Fibroblast of lung (primary cell): Measurements from ENCODE around the gene ZNF436. TPM values are rescaled to one million over a fixed set of nuclear protein-coding genes. Genes with fewer than 3 reads are reported as not detected.

ENCODE experiments used
- DNase-seq, 2 donors: peaks; one replicate each; pipeline versions ENCODE4 v3.0.0 to v3.0.0-alpha.2; 2010; ENCODE audit warnings: low read depth in 2 of 2
- H2AFZ ChIP-seq: 2 replicates; pipeline ENCODE4 v1.5.1; 2012; ENCODE audit warnings: low read length, control low read depth, inconsistent platforms
- H3K27ac ChIP-seq: 2 replicates; pipeline ENCODE4 v1.5.1; 2011; ENCODE audit warnings: low read length, control low read depth; ENCODE audit not compliant: insufficient read depth
- H3K27me3 ChIP-seq: 2 replicates; pipeline ENCODE4 v1.5.1; 2011; ENCODE audit warnings: mild to moderate bottlenecking, low read length; ENCODE audit not compliant: control insufficient read depth, insufficient read depth
- H3K36me3 ChIP-seq: 2 replicates; pipeline ENCODE4 v1.5.1; 2011; ENCODE audit warnings: low read length; ENCODE audit not compliant: control insufficient read depth, insufficient read depth
- H3K4me1 ChIP-seq: 2 replicates; pipeline ENCODE4 v1.5.1; 2011; ENCODE audit warnings: low read length; ENCODE audit not compliant: control insufficient read depth, insufficient read depth; ENCODE audit errors: extremely low read depth
- H3K4me2 ChIP-seq: 2 replicates; pipeline ENCODE4 v1.5.1; 2011; ENCODE audit warnings: low read length, control low read depth; ENCODE audit not compliant: insufficient read depth; ENCODE audit errors: extremely low read depth
- H3K4me3 ChIP-seq, 4 experiments: fragments of 200-600 bp in 1 of 4; sonication (generic) in 1 of 4; replicated peaks in 1 of 4; 2 replicates each; pipeline ENCODE4 v1.5.1; 2011 to 2016; ENCODE audit warnings: low read length in 4 of 4, low read depth in 3 of 4, mild to moderate bottlenecking in 3 of 4, control low read depth in 2 of 4, inconsistent platforms in 1 of 4, mixed read lengths in 1 of 4; ENCODE audit not compliant: insufficient read depth in 1 of 4; ENCODE audit errors: control extremely low read depth in 1 of 4
- H3K79me2 ChIP-seq: 2 replicates; pipeline ENCODE4 v1.5.1; 2012; ENCODE audit warnings: mild to moderate bottlenecking, low read length, inconsistent platforms; ENCODE audit not compliant: control insufficient read depth, insufficient read depth
- H3K9ac ChIP-seq: 2 replicates; pipeline ENCODE4 v1.5.1; 2011; ENCODE audit warnings: mild to moderate bottlenecking, low read length, control low read depth; ENCODE audit not compliant: insufficient read depth
- H3K9me3 ChIP-seq: 2 replicates; pipeline ENCODE4 v1.5.1; 2012; ENCODE audit warnings: low read depth, low read length; ENCODE audit not compliant: control insufficient read depth, insufficient read depth
- H4K20me1 ChIP-seq: 2 replicates; pipeline ENCODE4 v1.5.1; 2011; ENCODE audit warnings: low read length; ENCODE audit not compliant: control insufficient read depth, insufficient read depth; ENCODE audit errors: extremely low read depth
- EZH2 ChIP-seq: IDR thresholded peaks from 2 replicates; pipeline ENCODE4 v1.5.1; 2012; ENCODE audit warnings: low read length, control low read depth, mild to moderate bottlenecking; ENCODE audit errors: missing control alignments
- polyA plus RNA-seq, 2 donors: library from polyadenylated mRNA; depleted of rRNA in 1 of 2; stranded (reverse) in 1 of 2; unstranded in 1 of 2; fragments of >200 nt; gene quantifications; 2 replicates each; pipeline ENCODE4 v1.2.1, GENCODE V29; 2011 to 2012; ENCODE audit warnings: missing spikeins in 1 of 2
- total RNA-seq: library from RNA; depleted of rRNA; stranded (reverse); fragments of >200 nt; gene quantifications from 2 replicates; pipeline ENCODE4 v1.2.1, GENCODE V29; 2014
- TF ChIP-seq, protein P1 (sequence below), 2 donors: IDR thresholded peaks in 1 of 2; conservative IDR thresholded peaks in 1 of 2; 1 replicate in 1 of 2; 2 replicates in 1 of 2; pipeline ENCODE4 v1.5.1; 2011 to 2012; ENCODE audit warnings: low read length in 2 of 2, control low read depth in 1 of 2, inconsistent platforms in 1 of 2, low read depth in 1 of 2, mild to moderate bottlenecking in 1 of 2

ZNF436 gene
- total and polyA plus RNA-seq, 2 donors (not counting 1 experiment from before 2014, with no cell fraction given): 11.9 to 31.5 TPM

DNA sequence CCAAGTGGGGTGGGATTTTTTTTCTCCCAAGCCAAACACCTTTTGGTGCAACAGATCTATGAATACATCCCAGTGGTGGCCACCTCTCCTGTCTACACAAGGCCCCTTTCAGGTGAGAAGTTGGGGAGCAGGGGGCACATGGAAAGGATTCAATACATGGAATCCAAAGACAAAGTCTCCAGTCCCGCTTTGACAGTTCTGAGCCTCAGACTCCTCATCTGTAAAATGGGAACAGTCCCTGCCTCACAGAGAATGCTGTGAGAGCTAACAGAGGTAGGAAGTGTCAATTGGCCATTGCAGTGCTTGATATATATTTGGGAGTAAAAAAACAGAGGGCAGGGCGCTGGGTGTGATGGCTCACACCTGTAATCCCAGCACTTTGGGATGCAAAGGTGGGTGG is 26.7 kb upstream of the ZNF436 start:
- H3K79me2 ChIP-seq: no peaks in the 10 kb centered on the region
- no peak overlapping the region for H2AFZ ChIP-seq
- H4K20me1 ChIP-seq: no peaks in the 10 kb centered on the region
- no peak overlapping the region for H3K4me2 ChIP-seq
- H3K27ac ChIP-seq: no peak overlapping the region
- no peaks in the 10 kb centered on the region for H3K9me3 ChIP-seq
- DNase-seq: no peak
- TF ChIP-seq EZH2: no peak
- TF ChIP-seq, protein P1, sequence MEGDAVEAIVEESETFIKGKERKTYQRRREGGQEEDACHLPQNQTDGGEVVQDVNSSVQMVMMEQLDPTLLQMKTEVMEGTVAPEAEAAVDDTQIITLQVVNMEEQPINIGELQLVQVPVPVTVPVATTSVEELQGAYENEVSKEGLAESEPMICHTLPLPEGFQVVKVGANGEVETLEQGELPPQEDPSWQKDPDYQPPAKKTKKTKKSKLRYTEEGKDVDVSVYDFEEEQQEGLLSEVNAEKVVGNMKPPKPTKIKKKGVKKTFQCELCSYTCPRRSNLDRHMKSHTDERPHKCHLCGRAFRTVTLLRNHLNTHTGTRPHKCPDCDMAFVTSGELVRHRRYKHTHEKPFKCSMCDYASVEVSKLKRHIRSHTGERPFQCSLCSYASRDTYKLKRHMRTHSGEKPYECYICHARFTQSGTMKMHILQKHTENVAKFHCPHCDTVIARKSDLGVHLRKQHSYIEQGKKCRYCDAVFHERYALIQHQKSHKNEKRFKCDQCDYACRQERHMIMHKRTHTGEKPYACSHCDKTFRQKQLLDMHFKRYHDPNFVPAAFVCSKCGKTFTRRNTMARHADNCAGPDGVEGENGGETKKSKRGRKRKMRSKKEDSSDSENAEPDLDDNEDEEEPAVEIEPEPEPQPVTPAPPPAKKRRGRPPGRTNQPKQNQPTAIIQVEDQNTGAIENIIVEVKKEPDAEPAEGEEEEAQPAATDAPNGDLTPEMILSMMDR (conservative IDR thresholded peaks at IDR 0.05 in 1 of 2, IDR thresholded peaks at IDR 0.05 in 1 of 2; ENCODE audit: low read depth in 1 of 2, low read length in 2 of 2): no peak
- no peak overlapping the region for H3K4me3 ChIP-seq
- peaks cover 17% of the 10 kb centered on the region for H3K4me1 ChIP-seq
- H3K27me3 ChIP-seq: no peaks in the 10 kb centered on the region
- no peaks in the 10 kb centered on the region for H3K36me3 ChIP-seq
- no peak overlapping the region for H3K9ac ChIP-seq

DNA sequence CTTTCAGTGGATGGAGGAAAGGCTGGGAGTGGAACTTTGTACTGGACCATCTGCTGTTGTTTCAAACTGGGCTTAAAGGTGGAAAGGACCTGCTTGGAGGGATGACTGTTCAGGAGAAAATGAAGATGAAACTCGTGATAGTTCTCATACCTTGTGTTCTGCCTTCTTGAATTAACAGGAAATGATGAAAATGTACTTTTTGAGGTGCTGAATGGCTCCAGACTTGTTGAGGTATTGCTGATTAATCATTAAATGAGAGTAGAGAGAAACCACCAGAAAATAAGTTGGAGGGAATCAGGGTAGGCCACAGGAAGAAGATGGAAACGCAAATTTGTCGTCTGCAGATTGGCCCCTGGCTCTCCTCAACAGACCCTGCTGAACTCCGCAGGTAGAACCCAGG is 26.2 kb upstream of the ZNF436 start:
- DNase-seq: no peak
- Histone ChIP-seq H3K4me1 (peaks cover 17% of the 10 kb centered on the region), H3K36me3 (no peaks in the 10 kb centered on the region), H2AFZ (no peak overlapping the region), H3K9me3 (no peaks in the 10 kb centered on the region), H3K4me2 (no peak overlapping the region), H3K9ac (no peak overlapping the region), H3K4me3 (no peak overlapping the region), H4K20me1 (no peaks in the 10 kb centered on the region), H3K27ac (no peak overlapping the region), H3K79me2 (no peaks in the 10 kb centered on the region), H3K27me3 (no peaks in the 10 kb centered on the region)
- TF ChIP-seq, protein P1 (conservative IDR thresholded peaks at IDR 0.05 in 1 of 2, IDR thresholded peaks at IDR 0.05 in 1 of 2; ENCODE audit: low read depth in 1 of 2, low read length in 2 of 2): no peak
- TF ChIP-seq EZH2: no peak

DNA sequence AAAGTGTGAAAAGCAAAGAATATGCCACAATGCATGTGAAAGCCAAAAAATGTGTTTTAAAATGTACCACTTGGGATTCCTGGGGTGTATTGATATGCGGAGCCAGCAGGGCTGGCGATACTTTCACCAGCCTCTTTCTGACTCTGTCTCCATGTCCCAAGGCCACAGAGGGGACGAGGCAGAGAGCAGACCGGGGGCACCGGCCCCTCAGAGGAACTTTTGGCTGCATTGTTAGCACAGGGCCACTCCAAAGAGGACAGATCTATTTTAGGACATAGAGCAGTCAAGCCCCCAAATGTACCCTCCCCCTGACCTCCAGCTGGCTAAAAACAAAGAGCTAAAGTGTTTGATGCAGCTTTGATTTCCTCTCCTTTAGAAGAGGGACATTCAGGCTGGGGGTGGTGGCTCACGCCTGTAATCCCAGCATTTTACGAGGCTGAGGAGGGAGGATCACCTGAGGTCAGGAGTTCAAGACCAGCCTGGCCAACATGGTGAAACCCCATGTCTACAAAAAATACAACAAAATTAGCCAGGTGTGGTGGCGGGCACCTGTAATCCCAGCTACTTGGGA is 25.6 kb upstream of the ZNF436 start:
- Histone ChIP-seq H3K4me3 (peak overlapping the region in 1 of 4 experiments; percentile 25), H3K79me2 (no peaks in the 10 kb centered on the region), H4K20me1 (no peaks in the 10 kb centered on the region), H3K4me1 (peaks cover 15% of the 10 kb centered on the region), H3K27ac (peak overlapping the region; percentile 79), H3K9ac (no peak overlapping the region), H3K4me2 (peak overlapping the region; percentile 6), H3K36me3 (no peaks in the 10 kb centered on the region), H2AFZ (no peak overlapping the region), H3K27me3 (no peaks in the 10 kb centered on the region), H3K9me3 (no peaks in the 10 kb centered on the region)
- TF ChIP-seq, protein P1 (conservative IDR thresholded peaks at IDR 0.05 in 1 of 2, IDR thresholded peaks at IDR 0.05 in 1 of 2; ENCODE audit: low read depth in 1 of 2, low read length in 2 of 2): no peak
- no peak for TF ChIP-seq EZH2
- no peak for DNase-seq
